Measurements from ENCODE around the gene SUFU.
A peak's percentile ranks its signal among the peaks of the same experiment; 100 is the strongest.

The SUFU gene

DNA sequence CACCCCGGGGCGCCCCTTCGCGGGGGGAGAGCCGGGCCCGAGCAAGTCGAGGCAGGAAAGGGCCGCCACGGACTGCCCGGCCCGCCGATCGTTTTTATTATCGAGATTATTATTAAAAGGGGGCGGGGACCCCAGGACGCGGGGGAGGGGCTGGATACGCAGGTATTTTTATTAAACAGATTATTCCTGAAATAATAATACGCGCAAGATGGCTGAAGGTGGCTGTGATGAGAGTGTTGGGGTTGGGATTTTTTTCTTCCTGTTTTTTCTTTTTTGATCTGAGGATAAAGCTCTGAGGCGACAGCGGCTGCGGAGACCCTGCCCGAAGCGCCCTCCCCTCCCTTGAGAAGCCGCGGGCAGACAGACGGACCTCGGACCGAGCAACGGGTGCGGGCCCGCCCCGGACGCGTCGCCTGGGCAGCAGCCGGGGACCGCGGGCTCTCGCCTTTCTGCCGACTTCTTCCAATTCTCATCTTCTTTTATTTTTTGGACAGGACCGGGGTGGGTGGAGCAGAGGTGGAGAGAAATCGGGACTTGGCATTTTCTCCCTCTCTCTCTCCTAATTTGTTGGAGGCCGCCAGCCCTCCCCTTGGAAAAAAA lies 139.1 kb downstream of the SUFU start:
- no peak for TF ChIP-seq CTCF (conservative IDR thresholded peaks at IDR 0.05; ENCODE audit: low read depth, low read length)
- H2AFZ ChIP-seq (ENCODE audit: low read depth) = peak overlapping the region; percentile 53
- H3K79me2 ChIP-seq (ENCODE audit: insufficient read depth, low read depth) = peaks cover 41% of the 10 kb centered on the region
- H3K36me3 ChIP-seq (ENCODE audit: insufficient read depth) = no peaks in the 10 kb centered on the region
- H3K4me3 ChIP-seq (IDR thresholded peaks at IDR 0.05; ENCODE audit: insufficient read depth, low read depth, low read length) = no peak overlapping the region
- H3K27me3 ChIP-seq (ENCODE audit: insufficient read depth, low read depth) = no peaks in the 10 kb centered on the region; the same call in 1 of the 2 replicates
- peaks cover 22% of the 10 kb centered on the region for H3K4me1 ChIP-seq (ENCODE audit: low read depth, poor library complexity, severe bottlenecking)
- peak overlapping the region; percentile 77 for H3K9ac ChIP-seq
- H3K27ac ChIP-seq = peak overlapping the region; percentile 98
- H4K20me1 ChIP-seq (ENCODE audit: insufficient read depth) = peaks cover 4% of the 10 kb centered on the region; the same call in 1 of the 2 replicates
- H3K4me2 ChIP-seq = peak overlapping the region; percentile 81

DNA sequence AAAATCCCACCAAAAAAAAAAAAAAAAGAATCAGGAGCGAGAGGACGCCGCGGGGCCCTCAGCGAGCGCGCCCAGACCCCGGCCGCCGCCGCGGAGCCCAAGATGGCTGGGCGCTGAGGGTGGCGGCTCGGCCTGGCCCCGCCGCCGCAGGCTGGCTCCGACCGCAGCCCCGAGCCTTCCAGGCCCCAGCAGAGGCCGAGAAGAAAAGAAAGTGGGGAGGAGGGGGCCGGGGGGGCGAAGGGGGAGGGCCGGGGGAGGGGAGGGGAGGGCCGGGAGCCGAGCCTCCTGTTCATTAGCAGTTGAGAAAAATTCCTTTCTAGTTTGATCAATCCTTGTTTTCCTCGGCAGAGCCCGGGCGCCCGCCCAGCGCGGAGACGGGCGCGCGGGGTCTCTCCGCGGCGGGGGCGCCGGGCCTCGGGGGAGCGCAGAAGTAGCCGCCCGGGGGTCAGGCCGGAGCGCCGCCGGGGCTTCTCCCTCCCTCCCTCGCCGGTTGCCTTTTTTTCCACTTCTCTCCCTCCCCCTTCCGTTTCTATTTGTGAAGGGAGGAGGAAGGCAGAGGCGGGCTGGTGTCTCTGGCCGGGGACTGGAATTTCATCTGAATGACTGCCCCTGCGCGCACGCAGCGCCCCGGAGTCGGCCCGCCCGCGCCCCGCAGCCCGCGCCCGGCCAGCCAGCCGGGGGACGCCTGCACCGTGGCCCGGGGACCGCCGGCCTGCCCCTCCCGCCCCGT lies 139.7 kb downstream of the SUFU start:
- peak overlapping the region; percentile 98 for H3K27ac ChIP-seq
- no peaks in the 10 kb centered on the region; the same call in 1 of the 2 replicates for H3K27me3 ChIP-seq (ENCODE audit: insufficient read depth, low read depth)
- peaks cover 28% of the 10 kb centered on the region for H3K4me1 ChIP-seq (ENCODE audit: low read depth, poor library complexity, severe bottlenecking)
- H4K20me1 ChIP-seq (ENCODE audit: insufficient read depth) = peaks cover 11% of the 10 kb centered on the region; the same call in 1 of the 2 replicates
- no peak overlapping the region for H3K4me3 ChIP-seq (IDR thresholded peaks at IDR 0.05; ENCODE audit: insufficient read depth, low read depth, low read length)
- peak overlapping the region; percentile 81 for H3K4me2 ChIP-seq
- H3K36me3 ChIP-seq (ENCODE audit: insufficient read depth) = no peaks in the 10 kb centered on the region
- H3K9ac ChIP-seq = peak overlapping the region; percentile 95
- TF ChIP-seq CTCF (conservative IDR thresholded peaks at IDR 0.05; ENCODE audit: low read depth, low read length) = no peak
- H2AFZ ChIP-seq (ENCODE audit: low read depth) = peak overlapping the region; percentile 53
- peaks cover 48% of the 10 kb centered on the region for H3K79me2 ChIP-seq (ENCODE audit: insufficient read depth, low read depth)

GRCh38 chr10:102644066-102644645 lies 140.4 kb downstream of the SUFU start, which contains the start of gene TRIM8:
Gene TRIM8, plus strand, starts transcription at chr10:102644479. Its CDS starts 139 bp downstream, at chr10:102644618.
- Histone ChIP-seq H4K20me1 (ENCODE audit: insufficient read depth) (peaks cover 11% of the 10 kb centered on the region), H3K4me2 (peak within 1 kb of the TSS; percentile 96), H3K27me3 (ENCODE audit: insufficient read depth, low read depth) (no peaks in the 10 kb centered on the region; the same call in 1 of the 2 replicates), H3K4me3 (IDR thresholded peaks at IDR 0.05; ENCODE audit: insufficient read depth, low read depth, low read length) (no peak within 1 kb of the TSS), H3K36me3 (ENCODE audit: insufficient read depth) (no peaks in the 10 kb centered on the region), H3K79me2 (ENCODE audit: insufficient read depth, low read depth) (peaks cover 55% of the 10 kb centered on the region), H3K27ac (peak within 1 kb of the TSS; percentile 98), H2AFZ (ENCODE audit: low read depth) (peak within 1 kb of the TSS; percentile 47), H3K4me1 (ENCODE audit: low read depth, poor library complexity, severe bottlenecking) (peaks cover 35% of the 10 kb centered on the region), H3K9ac (peak within 1 kb of the TSS; percentile 95)
- no peak for TF ChIP-seq CTCF (conservative IDR thresholded peaks at IDR 0.05; ENCODE audit: low read depth, low read length)

GRCh38 chr10:102644646-102645387 lies 141.0 kb downstream of the SUFU start:
- H4K20me1 ChIP-seq (ENCODE audit: insufficient read depth) = peaks cover 11% of the 10 kb centered on the region
- no peaks in the 10 kb centered on the region for H3K36me3 ChIP-seq (ENCODE audit: insufficient read depth)
- H2AFZ ChIP-seq (ENCODE audit: low read depth) = peak overlapping the region; percentile 47
- peak overlapping the region; percentile 95 for H3K9ac ChIP-seq
- peak overlapping the region; percentile 96 for H3K4me2 ChIP-seq
- H3K4me1 ChIP-seq (ENCODE audit: low read depth, poor library complexity, severe bottlenecking) = peaks cover 42% of the 10 kb centered on the region
- peak; percentile 65 for TF ChIP-seq CTCF (conservative IDR thresholded peaks at IDR 0.05; ENCODE audit: low read depth, low read length)
- peaks cover 61% of the 10 kb centered on the region for H3K79me2 ChIP-seq (ENCODE audit: insufficient read depth, low read depth)
- H3K27ac ChIP-seq = peak overlapping the region; percentile 98
- H3K27me3 ChIP-seq (ENCODE audit: insufficient read depth, low read depth) = no peaks in the 10 kb centered on the region; the same call in 1 of the 2 replicates
- no peak overlapping the region for H3K4me3 ChIP-seq (IDR thresholded peaks at IDR 0.05; ENCODE audit: insufficient read depth, low read depth, low read length)
